ENCODE results near the gene C20orf141.
"Not testable (repeated sequence)": the region's sequence is repeated elsewhere in the genome, so short reads cannot be mapped to it uniquely, and the experiment has no call there.

The C20orf141 gene

GRCh38 chr20:2814587-2815051 is at the start of gene C20orf141:
Gene C20orf141, plus strand, starts transcription at chr20:2814987. Its CDS starts 198 bp downstream, at chr20:2815185.
- H3F3A ChIP-seq (ENCODE audit: control insufficient read depth, insufficient read depth) = no peaks in the 10 kb centered on the region
- no peak within 1 kb of the TSS for H3K27ac ChIP-seq (ENCODE audit: low read depth, low read length)
- no peak within 1 kb of the TSS for H3K4me2 ChIP-seq (ENCODE audit: low read length)
- H3K36me3 ChIP-seq (ENCODE audit: control insufficient read depth, low read length) = no peaks in the 10 kb centered on the region
- H3K4me3 ChIP-seq (ENCODE audit: low read length) = no peak within 1 kb of the TSS
- no peaks in the 10 kb centered on the region for H3K79me2 ChIP-seq (ENCODE audit: control insufficient read depth, low read length)
- no peaks in the 10 kb centered on the region for H4K20me1 ChIP-seq (ENCODE audit: control insufficient read depth, insufficient read depth, low read depth, low read length)
- no peaks in the 10 kb centered on the region for H3K9me2 ChIP-seq (replicated peaks; ENCODE audit: control insufficient read depth, low read length)
- TF ChIP-seq EZH2phosphoT487 (IDR thresholded peaks at IDR 0.05; ENCODE audit: borderline replicate concordance, low read length) = no peak
- TF ChIP-seq CTCF (IDR thresholded peaks at IDR 0.05; ENCODE audit: low read depth, low read length, poor library complexity, severe bottlenecking) = no peak
- H3K27me3 ChIP-seq (ENCODE audit: control insufficient read depth, low read length) = no peaks in the 10 kb centered on the region
- H3K9me3 ChIP-seq (ENCODE audit: control insufficient read depth, insufficient read depth, low read length) = no peaks in the 10 kb centered on the region
- no peaks in the 10 kb centered on the region for H3K4me1 ChIP-seq (ENCODE audit: control insufficient read depth, low read length)

- Histone ChIP-seq H3K4me3 (ENCODE audit: low read length) (no peak overlapping the region), H3K4me2 (ENCODE audit: low read length) (no peak overlapping the region), H3K4me1 (ENCODE audit: control insufficient read depth, low read length) (no peaks in the 10 kb centered on the region), H3K9me2 (replicated peaks; ENCODE audit: control insufficient read depth, low read length) (no peaks in the 10 kb centered on the region), H3K9me3 (ENCODE audit: control insufficient read depth, insufficient read depth, low read length) (no peaks in the 10 kb centered on the region), H3K27me3 (ENCODE audit: control insufficient read depth, low read length) (peaks cover 9% of the 10 kb centered on the region; the same call in 1 of the 2 replicates), H3K36me3 (ENCODE audit: control insufficient read depth, low read length) (no peaks in the 10 kb centered on the region), H3F3A (ENCODE audit: control insufficient read depth, insufficient read depth) (no peaks in the 10 kb centered on the region), H3K27ac (ENCODE audit: low read depth, low read length) (no peak overlapping the region), H3K79me2 (ENCODE audit: control insufficient read depth, low read length) (no peaks in the 10 kb centered on the region), H4K20me1 (ENCODE audit: control insufficient read depth, insufficient read depth, low read depth, low read length) (no peaks in the 10 kb centered on the region)
- no peak for TF ChIP-seq CTCF (IDR thresholded peaks at IDR 0.05; ENCODE audit: low read depth, low read length, poor library complexity, severe bottlenecking)
- TF ChIP-seq EZH2phosphoT487 (IDR thresholded peaks at IDR 0.05; ENCODE audit: borderline replicate concordance, low read length) = no peak
Observed at GRCh38 chr20:2767768-2768631, 46.8 kb upstream of the C20orf141 start.

GRCh38 chr20:2768632-2769015 is 46.2 kb upstream of the C20orf141 start:
- Histone ChIP-seq H3K27ac (ENCODE audit: low read depth, low read length) (no peak overlapping the region), H3K9me3 (ENCODE audit: control insufficient read depth, insufficient read depth, low read length) (no peaks in the 10 kb centered on the region), H3K36me3 (ENCODE audit: control insufficient read depth, low read length) (no peaks in the 10 kb centered on the region)

GRCh38 chr20:2770091-2770490 is 44.7 kb upstream of the C20orf141 start:
- not testable (repeated sequence) for H3K79me2 ChIP-seq (ENCODE audit: control insufficient read depth, low read length); H3F3A ChIP-seq (ENCODE audit: control insufficient read depth, insufficient read depth); H4K20me1 ChIP-seq (ENCODE audit: control insufficient read depth, insufficient read depth, low read depth, low read length); H3K36me3 ChIP-seq (ENCODE audit: control insufficient read depth, low read length); H3K4me1 ChIP-seq (ENCODE audit: control insufficient read depth, low read length); H3K27ac ChIP-seq (ENCODE audit: low read depth, low read length); H3K27me3 ChIP-seq (ENCODE audit: control insufficient read depth, low read length); H3K9me2 ChIP-seq (replicated peaks; ENCODE audit: control insufficient read depth, low read length); H3K4me3 ChIP-seq (ENCODE audit: low read length); H3K9me3 ChIP-seq (ENCODE audit: control insufficient read depth, insufficient read depth, low read length); H3K4me2 ChIP-seq (ENCODE audit: low read length)

More at GRCh38 chr20:2768632-2769015, 46.2 kb upstream of the C20orf141 start:
- Histone ChIP-seq H3K27me3 (ENCODE audit: control insufficient read depth, low read length) (peaks cover 9% of the 10 kb centered on the region; the same call in 1 of the 2 replicates), H3K4me2 (ENCODE audit: low read length) (no peak overlapping the region), H3F3A (ENCODE audit: control insufficient read depth, insufficient read depth) (no peaks in the 10 kb centered on the region), H3K9me2 (replicated peaks; ENCODE audit: control insufficient read depth, low read length) (no peaks in the 10 kb centered on the region), H3K4me1 (ENCODE audit: control insufficient read depth, low read length) (no peaks in the 10 kb centered on the region), H3K79me2 (ENCODE audit: control insufficient read depth, low read length) (no peaks in the 10 kb centered on the region), H3K4me3 (ENCODE audit: low read length) (no peak overlapping the region), H4K20me1 (ENCODE audit: control insufficient read depth, insufficient read depth, low read depth, low read length) (no peaks in the 10 kb centered on the region)
- TF ChIP-seq EZH2phosphoT487 (IDR thresholded peaks at IDR 0.05; ENCODE audit: borderline replicate concordance, low read length) = no peak
- no peak for TF ChIP-seq CTCF (IDR thresholded peaks at IDR 0.05; ENCODE audit: low read depth, low read length, poor library complexity, severe bottlenecking)
